ENCODE data around the gene SHE. TPM values are rescaled to one million over a fixed set of nuclear protein-coding genes. Genes with fewer than 3 reads are reported as not detected.
"Not testable (repeated sequence)": the region's sequence is repeated elsewhere in the genome, so short reads cannot be mapped to it uniquely, and the experiment has no call there.

The SHE gene
- total and polyA plus RNA-seq, 8 donors: 17.7 to 25.3 (median 21.2) TPM

DNA sequence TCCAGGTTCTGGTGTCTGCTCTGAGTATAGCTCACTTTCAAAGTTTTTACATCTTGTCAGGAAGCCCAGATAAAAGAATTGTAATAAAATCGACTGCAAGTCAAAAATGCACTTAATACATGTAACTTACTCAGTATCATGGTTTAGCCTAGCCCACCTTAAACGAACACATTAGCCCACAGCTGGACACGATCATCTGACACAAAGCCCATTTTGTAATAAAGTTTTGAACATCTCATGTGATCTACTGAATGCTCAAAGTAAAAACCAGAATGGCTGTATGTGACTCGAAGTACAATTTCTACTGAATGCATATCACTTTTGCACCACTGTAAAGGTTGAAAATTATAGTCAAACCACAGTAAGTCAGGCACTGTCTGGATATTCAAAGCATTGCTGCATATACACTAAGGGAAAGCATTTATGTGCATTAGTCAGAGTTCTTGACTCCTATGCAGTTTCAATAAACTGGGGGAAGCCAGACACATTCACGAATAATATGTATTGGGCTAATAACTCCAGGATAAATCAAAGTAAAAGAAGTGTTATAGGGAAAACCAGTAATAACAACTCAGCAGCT is 12.4 kb downstream of the SHE start:
- ATAC-seq (no peak), DNase-seq (no peak)
- intact Hi-C loops (cut with DNase I): loop anchor here in 1 of 2 donors (10.0 kb wide), 1 partner anchor 55 kb away; no protein-coding TSS in a partner anchor
- Histone ChIP-seq H3K27me3 (no peaks in the 10 kb centered on the region), H3K4me3 (no peak overlapping the region), H3K4me1 (peaks cover 25 to 73% of the 10 kb centered on the region in 2 donors), H3K27ac (peak overlapping the region in 1 of 2 donors; percentile 30), H3K9me3 (no peaks in the 10 kb centered on the region), H3K36me3 (peaks cover 0 to 13% of the 10 kb centered on the region in 2 donors)
- no peak for TF ChIP-seq CTCF (IDR thresholded peaks at IDR 0.05)

DNA sequence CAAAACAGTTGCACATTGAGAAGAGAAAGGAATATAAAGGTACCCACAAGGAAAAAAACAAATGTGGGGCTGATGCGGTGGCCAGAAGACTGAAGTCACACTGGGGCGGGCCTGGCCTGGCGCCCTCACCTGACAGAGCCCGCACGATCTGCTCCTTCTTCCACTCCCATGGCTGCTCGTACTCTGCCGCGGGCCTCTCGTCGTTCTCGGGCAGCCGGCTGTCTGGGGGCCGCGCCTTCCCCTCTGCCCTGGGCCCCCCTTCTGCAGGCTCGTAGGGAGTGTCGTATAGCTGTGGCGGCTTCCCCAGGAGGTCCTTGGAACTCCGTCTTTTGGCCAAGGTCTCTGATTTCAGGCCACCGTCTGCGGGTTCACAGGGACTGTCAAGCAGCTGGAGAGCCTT is 13.3 kb downstream of the SHE start:
- H3K27ac ChIP-seq: peak overlapping the region in 1 of 2 donors; percentile 45
- TF ChIP-seq CTCF (IDR thresholded peaks at IDR 0.05): no peak
- H3K4me3 ChIP-seq: no peak overlapping the region
- H3K36me3 ChIP-seq: peaks cover 0 to 15% of the 10 kb centered on the region in 2 donors
- no peaks in the 10 kb centered on the region for H3K9me3 ChIP-seq
- no peak for DNase-seq
- H3K27me3 ChIP-seq: no peaks in the 10 kb centered on the region
- ATAC-seq: no peak
- peaks cover 32 to 80% of the 10 kb centered on the region in 2 donors for H3K4me1 ChIP-seq
- intact Hi-C loops (cut with DNase I): loop anchor here in 1 of 2 donors (10.0 kb wide), 1 partner anchor 56 kb away; no protein-coding TSS in a partner anchor

DNA sequence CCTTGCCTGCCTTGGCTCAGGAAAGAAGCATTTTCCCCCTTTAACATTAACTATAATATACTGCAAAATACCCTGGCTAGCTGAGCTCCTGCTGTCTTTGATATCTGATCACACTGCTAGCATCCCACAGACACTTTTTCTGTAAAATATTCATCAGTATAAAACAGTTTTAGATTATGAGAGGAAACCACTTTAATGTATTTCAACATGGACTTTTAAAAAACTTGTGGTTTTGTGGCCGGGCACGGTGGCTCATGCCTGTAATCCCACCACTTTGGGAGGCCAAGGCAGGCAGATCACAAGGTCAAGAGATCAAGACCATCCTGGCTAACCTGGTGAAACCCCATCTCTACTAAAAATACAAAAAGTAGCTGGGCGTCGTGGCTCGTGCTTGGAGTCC is 15.5 kb downstream of the SHE start:
- peaks cover 27 to 62% of the 10 kb centered on the region in 2 donors for H3K4me1 ChIP-seq
- H3K27me3 ChIP-seq, H3K4me3 ChIP-seq, H3K9me3 ChIP-seq, ATAC-seq, DNase-seq: not testable (repeated sequence)
- H3K36me3 ChIP-seq: peaks cover 0 to 19% of the 10 kb centered on the region in 2 donors
- intact Hi-C loops (cut with DNase I): loop anchor here in 1 of 2 donors (10.0 kb wide), 1 partner anchor 58 kb away; no protein-coding TSS in a partner anchor
- peak overlapping the region; percentile 21 to 73 for H3K27ac ChIP-seq

- intact Hi-C loops (cut with DNase I): loop anchor here in 1 of 2 donors (10.0 kb wide), 1 partner anchor 59 kb away; no protein-coding TSS in a partner anchor
- no peak for TF ChIP-seq CTCF (IDR thresholded peaks at IDR 0.05)
- ATAC-seq (no peak), DNase-seq (no peak)
- Histone ChIP-seq H3K4me3 (no peak overlapping the region), H3K36me3 (peaks cover 0 to 19% of the 10 kb centered on the region in 2 donors), H3K9me3 (no peaks in the 10 kb centered on the region), H3K27ac (peak overlapping the region in 1 of 2 donors; percentile 73), H3K4me1 (peaks cover 27 to 56% of the 10 kb centered on the region in 2 donors), H3K27me3 (no peaks in the 10 kb centered on the region)
Observed at GRCh38 chr1:154485910-154486496, 16.2 kb downstream of the SHE start.

GRCh38 chr1:154485106-154485505 is 17.1 kb downstream of the SHE start:
- Histone ChIP-seq H3K27ac (peak overlapping the region; percentile 69 to 73), H3K36me3 (peaks cover 0 to 19% of the 10 kb centered on the region in 2 donors), H3K4me3 (no peak overlapping the region), H3K27me3 (no peaks in the 10 kb centered on the region), H3K4me1 (peaks cover 27 to 51% of the 10 kb centered on the region in 2 donors), H3K9me3 (no peaks in the 10 kb centered on the region)
- DNase-seq (peak in 1 of 4 donors; percentile 61), ATAC-seq (peak; percentile 49)
- intact Hi-C loops (cut with DNase I): loop anchor here in 1 of 2 donors (10.0 kb wide), 1 partner anchor 60 kb away; no protein-coding TSS in a partner anchor
- no peak for TF ChIP-seq CTCF (IDR thresholded peaks at IDR 0.05)
